PC-9 (cell line): ENCODE data around the gene AVPI1.

Experiments used
- CTCF ChIP-seq: fragments of 200-600 bp; sonication (generic); conservative IDR thresholded peaks from 2 replicates; pipeline ENCODE4 v1.6.1; 2017; ENCODE audit warnings: mixed run types, antibody characterized with exemption, mild to moderate bottlenecking, moderate library complexity
- EZH2 ChIP-seq: fragments of 200-600 bp; sonication (generic); IDR thresholded peaks from 2 replicates; pipeline ENCODE4 v1.8.0; 2017; ENCODE audit warnings: antibody characterized with exemption, low read depth

- no peak for TF ChIP-seq CTCF
- no peak for TF ChIP-seq EZH2
Observed at GRCh38 chr10:97628228-97628627, 58.8 kb downstream of the AVPI1 start.
